ENCODE measurements around the gene BMPR1A.

- no peak for TF ChIP-seq CTCF (IDR thresholded peaks at IDR 0.05)
- TF ChIP-seq POLR2A (IDR thresholded peaks at IDR 0.05) = no peak
These were observed 48.2 kb upstream of the BMPR1A start for GRCh38 chr10:86708068-86708782.

Measured in lower leg skin (tissue), 3 donors.